HCT116 (cell line): ENCODE data around the gene PRKN. TPM values are rescaled to one million over a fixed set of nuclear protein-coding genes. Genes with fewer than 3 reads are reported as not detected.

Experiments
- ATAC-seq: fragments of 200-7000 bp; cut with Tn5 transposase; 2 replicates; pipeline ENCODE4 v1.9.1; 2020; ENCODE audit warnings: mild to moderate bottlenecking, moderate library complexity
- BruUV-seq: library from RNA; stranded (reverse); fragments of 400-500 nt; replicated peaks from 2 replicates; lab custom pipeline; 2021; lab: Mats Ljungman, UMichigan
- CTCF ChIA-PET: fragments of 300-600 bp; sonication (Branson Sonifier 250); formaldehyde crosslinking; loops from one replicate; lab custom pipeline; 2021; ENCODE audit warnings: antibody characterized with exemption; lab: Charles Lee
- POLR2A ChIA-PET: fragments of 300-600, 350-600 bp; sonication (Branson Sonifier 250); formaldehyde crosslinking; loops from one replicate; lab custom pipeline; 2021; ENCODE audit warnings: antibody characterized with exemption; lab: Charles Lee
- RAD21 ChIA-PET, 2 experiments: fragments of 300-600 bp; sonication (Branson Sonifier 250); formaldehyde crosslinking; loops; one replicate each; lab custom pipeline; 2023; ENCODE audit warnings: low total read pairs in 2 of 2; ENCODE audit not compliant: uncharacterized antibody in 2 of 2, unreplicated experiment in 2 of 2, low non-redundant PET in 1 of 2; lab: Charles Lee
- DNase-seq: peaks from one replicate; pipeline ENCODE4 v3.0.0-alpha.2; 2010; ENCODE audit warnings: low read depth, low spot score
- H2AFZ ChIP-seq: fragments of 200-600 bp; shearing (Covaris generic), sonication (generic); 2 replicates; pipeline ENCODE4 v1.6.1; 2017; ENCODE audit warnings: low read depth, mixed run types, mixed read lengths, antibody characterized with exemption, low read length; ENCODE audit not compliant: poor library complexity, severe bottlenecking
- H3K27ac ChIP-seq: 2 replicates; pipeline ENCODE4 v1.5.1; 2012; ENCODE audit warnings: low read depth, low read length
- H3K27me3 ChIP-seq: fragments of 200-600 bp; sonication (generic); 2 replicates; pipeline ENCODE4 v1.6.1; 2016; ENCODE audit warnings: mixed run types, low read length, mixed read lengths; ENCODE audit not compliant: insufficient read depth
- H3K36me3 ChIP-seq, 2 experiments: fragments of 200-500 bp in 1 of 2; fragments of 200-600 bp in 1 of 2; sonication (Bioruptor generic) in 1 of 2; sonication (generic) in 1 of 2; 2 replicates each; pipeline versions ENCODE4 v1.5.1 to v1.6.1; 2014 to 2016; ENCODE audit warnings: low read length in 2 of 2, inconsistent platforms in 1 of 2, mixed read lengths in 1 of 2, mixed run types in 1 of 2; ENCODE audit not compliant: insufficient read depth in 2 of 2, control insufficient read depth in 1 of 2
- H3K4me1 ChIP-seq, 2 experiments: fragments of 200-600 bp in 1 of 2; sonication (generic) in 1 of 2; 2 replicates each; pipeline versions ENCODE4 v1.5.1 to v1.6.1; 2012 to 2017; ENCODE audit warnings: low read length in 2 of 2, inconsistent platforms in 1 of 2, mild to moderate bottlenecking in 1 of 2, mixed read lengths in 1 of 2, mixed run types in 1 of 2, moderate library complexity in 1 of 2; ENCODE audit not compliant: insufficient read depth in 2 of 2, control insufficient read depth in 1 of 2
- H3K4me2 ChIP-seq: fragments of 200-600 bp; sonication (generic); 2 replicates; pipeline ENCODE4 v1.6.1; 2017; ENCODE audit warnings: mixed run types, low read length, mixed read lengths
- H3K4me3 ChIP-seq, 2 experiments: fragments of 200-600 bp in 1 of 2; sonication (generic) in 1 of 2; replicated peaks in 1 of 2; 2 replicates each; pipeline ENCODE4 v1.5.1; 2011 to 2016; ENCODE audit warnings: low read length in 2 of 2, control low read depth in 1 of 2, low read depth in 1 of 2, mild to moderate bottlenecking in 1 of 2, mixed read lengths in 1 of 2, mixed run types in 1 of 2
- H3K79me2 ChIP-seq: fragments of 200-600 bp; sonication (generic); 2 replicates; pipeline ENCODE4 v1.6.1; 2017; ENCODE audit warnings: mild to moderate bottlenecking, mixed run types, low read length, moderate library complexity, mixed read lengths; ENCODE audit not compliant: insufficient read depth
- H3K9ac ChIP-seq: fragments of 200-600 bp; sonication (generic); 2 replicates; pipeline ENCODE4 v1.6.1; 2016; ENCODE audit warnings: low read length, mixed read lengths
- H3K9me2 ChIP-seq: fragments of 200-600 bp; sonication (generic), shearing (Covaris generic); 2 replicates; pipeline ENCODE4 v1.6.1; 2017; ENCODE audit warnings: mixed run types, mild to moderate bottlenecking, moderate library complexity; ENCODE audit not compliant: insufficient read depth
- H3K9me3 ChIP-seq, 2 experiments: fragments of 200-500 bp in 1 of 2; fragments of 200-600 bp in 1 of 2; sonication (Bioruptor generic) in 1 of 2; sonication (generic) in 1 of 2; 2 replicates each; pipeline ENCODE4 v1.6.1; 2014 to 2017; ENCODE audit warnings: low read length in 2 of 2, mixed read lengths in 2 of 2, inconsistent platforms in 1 of 2, low read depth in 1 of 2, mild to moderate bottlenecking in 1 of 2, mixed run types in 1 of 2, moderate library complexity in 1 of 2; ENCODE audit not compliant: control insufficient read depth in 1 of 2, insufficient read depth in 1 of 2
- H4K20me1 ChIP-seq: fragments of 200-600 bp; sonication (generic), shearing (Covaris generic); 2 replicates; pipeline ENCODE4 v1.6.1; 2017; ENCODE audit warnings: mixed run types, mild to moderate bottlenecking, moderate library complexity; ENCODE audit not compliant: insufficient read depth
- CBX3 ChIP-seq: IDR thresholded peaks from 2 replicates; pipeline ENCODE4 v1.6.1; 2012; ENCODE audit warnings: low read depth
- CEBPB ChIP-seq: IDR thresholded peaks from 2 replicates; pipeline ENCODE4 v1.6.1; 2012; ENCODE audit warnings: low read depth
- POLR2AphosphoS5 ChIP-seq: IDR thresholded peaks from 2 replicates; pipeline ENCODE4 v1.6.1; 2011; ENCODE audit warnings: mild to moderate bottlenecking, low read depth, low read length, moderate library complexity
- SRF ChIP-seq: IDR thresholded peaks from 2 replicates; pipeline ENCODE4 v1.6.1; 2012; ENCODE audit warnings: low read depth
- TCF7L2 ChIP-seq: IDR thresholded peaks from 2 replicates; pipeline ENCODE4 v1.7.0; 2011; ENCODE audit warnings: borderline replicate concordance, inconsistent platforms; ENCODE audit not compliant: insufficient read depth, insufficient read length; ENCODE audit errors: extremely low read depth
- YY1 ChIP-seq: IDR thresholded peaks from 2 replicates; pipeline ENCODE4 v1.6.1; 2011; ENCODE audit warnings: low read length, low read depth, moderate library complexity, mild to moderate bottlenecking; ENCODE audit not compliant: insufficient replicate concordance; ENCODE audit errors: extremely low read depth
- ZFX ChIP-seq: fragments of 450-650 bp; IDR thresholded peaks from 2 replicates; pipeline ENCODE4 v1.6.1; 2017
- intact Hi-C: fragments of 100-400 bp; cut with micrococcal nuclease; formaldehyde crosslinking; loops from 2 replicates; pipeline ENCODE4 v1.10.0; 2022
- total RNA-seq: library from RNA; stranded (reverse); gene quantifications from one replicate; pipeline ENCODE4 v1.2.1, GENCODE V29; 2021; ENCODE audit not compliant: unreplicated experiment
- TF ChIP-seq, protein P1 (sequence below), 3 experiments: fragments of 200-600 bp in 1 of 3; sonication (generic) in 1 of 3; IDR thresholded peaks in 2 of 3; conservative IDR thresholded peaks in 1 of 3; 2 replicates each; pipeline ENCODE4 v1.5.1; 2012 to 2017; ENCODE audit warnings: low read depth in 2 of 3, low read length in 2 of 3, antibody characterized with exemption in 1 of 3, borderline replicate concordance in 1 of 3, control low read depth in 1 of 3, mild to moderate bottlenecking in 1 of 3, mixed read lengths in 1 of 3, mixed run types in 1 of 3, moderate library complexity in 1 of 3; ENCODE audit not compliant: insufficient read depth in 1 of 3
- TF ChIP-seq, protein P2 (sequence below): IDR thresholded peaks from 2 replicates; pipeline ENCODE4 v1.6.1; 2012

PRKN gene
- total RNA-seq, 1 experiment from 2014 or later: 2.6 TPM

DNA sequence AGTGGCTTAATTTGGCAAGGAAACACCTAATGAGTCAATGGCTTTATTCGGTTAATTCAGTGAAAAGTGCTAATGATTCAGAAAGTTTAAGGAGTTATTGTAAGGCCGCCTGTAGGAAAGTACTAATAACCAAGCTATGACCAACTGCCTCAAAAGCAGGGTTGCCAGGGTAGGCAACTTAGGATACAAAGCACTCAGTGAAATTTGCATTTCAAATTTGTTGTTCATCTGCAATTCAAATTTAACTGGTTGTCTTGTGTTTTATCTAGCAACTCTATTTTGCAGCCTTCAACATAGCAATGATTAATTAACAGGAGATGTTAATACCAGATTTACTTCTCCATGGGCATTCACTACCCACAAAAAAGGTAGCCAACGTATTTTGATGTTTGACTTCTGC is 412.3 kb downstream of the PRKN start:
- H3K27me3 ChIP-seq: no peaks in the 10 kb centered on the region
- H3K4me1 ChIP-seq: no peaks in the 10 kb centered on the region
- ATAC-seq (no peak), DNase-seq (no peak)
- ChIA-PET POLR2A (no interaction called here), RAD21 (no interaction called here), CTCF (no interaction called here)
- intact Hi-C loops: no loop called here
- no peak overlapping the region for H3K4me3 ChIP-seq
- TF ChIP-seq, protein P1, sequence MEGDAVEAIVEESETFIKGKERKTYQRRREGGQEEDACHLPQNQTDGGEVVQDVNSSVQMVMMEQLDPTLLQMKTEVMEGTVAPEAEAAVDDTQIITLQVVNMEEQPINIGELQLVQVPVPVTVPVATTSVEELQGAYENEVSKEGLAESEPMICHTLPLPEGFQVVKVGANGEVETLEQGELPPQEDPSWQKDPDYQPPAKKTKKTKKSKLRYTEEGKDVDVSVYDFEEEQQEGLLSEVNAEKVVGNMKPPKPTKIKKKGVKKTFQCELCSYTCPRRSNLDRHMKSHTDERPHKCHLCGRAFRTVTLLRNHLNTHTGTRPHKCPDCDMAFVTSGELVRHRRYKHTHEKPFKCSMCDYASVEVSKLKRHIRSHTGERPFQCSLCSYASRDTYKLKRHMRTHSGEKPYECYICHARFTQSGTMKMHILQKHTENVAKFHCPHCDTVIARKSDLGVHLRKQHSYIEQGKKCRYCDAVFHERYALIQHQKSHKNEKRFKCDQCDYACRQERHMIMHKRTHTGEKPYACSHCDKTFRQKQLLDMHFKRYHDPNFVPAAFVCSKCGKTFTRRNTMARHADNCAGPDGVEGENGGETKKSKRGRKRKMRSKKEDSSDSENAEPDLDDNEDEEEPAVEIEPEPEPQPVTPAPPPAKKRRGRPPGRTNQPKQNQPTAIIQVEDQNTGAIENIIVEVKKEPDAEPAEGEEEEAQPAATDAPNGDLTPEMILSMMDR (IDR thresholded peaks at IDR 0.05 in 2 of 3, conservative IDR thresholded peaks at IDR 0.05 in 1 of 3; ENCODE audit: borderline replicate concordance in 1 of 3, insufficient read depth in 1 of 3, low read depth in 2 of 3, low read length in 2 of 3): no peak
- TF ChIP-seq POLR2AphosphoS5 (no peak), CBX3 (no peak), CEBPB (no peak), YY1 (no peak), TCF7L2 (no peak), SRF (no peak), ZFX (no peak)
- TF ChIP-seq, protein P2, sequence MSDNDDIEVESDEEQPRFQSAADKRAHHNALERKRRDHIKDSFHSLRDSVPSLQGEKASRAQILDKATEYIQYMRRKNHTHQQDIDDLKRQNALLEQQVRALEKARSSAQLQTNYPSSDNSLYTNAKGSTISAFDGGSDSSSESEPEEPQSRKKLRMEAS: no peak
- H3K9me3 ChIP-seq: no peaks in the 10 kb centered on the region
- BruUV-seq: no TSS peak
- no peak overlapping the region for H3K9ac ChIP-seq
- no peaks in the 10 kb centered on the region for H3K9me2 ChIP-seq
- H3K79me2 ChIP-seq: no peaks in the 10 kb centered on the region
- no peaks in the 10 kb centered on the region for H3K36me3 ChIP-seq
- H3K27ac ChIP-seq: no peak overlapping the region
- no peaks in the 10 kb centered on the region for H4K20me1 ChIP-seq
- no peak overlapping the region for H2AFZ ChIP-seq
- no peak overlapping the region for H3K4me2 ChIP-seq
